ENCODE measurements around the gene CDHR5.

Gene CDHR5

DNA sequence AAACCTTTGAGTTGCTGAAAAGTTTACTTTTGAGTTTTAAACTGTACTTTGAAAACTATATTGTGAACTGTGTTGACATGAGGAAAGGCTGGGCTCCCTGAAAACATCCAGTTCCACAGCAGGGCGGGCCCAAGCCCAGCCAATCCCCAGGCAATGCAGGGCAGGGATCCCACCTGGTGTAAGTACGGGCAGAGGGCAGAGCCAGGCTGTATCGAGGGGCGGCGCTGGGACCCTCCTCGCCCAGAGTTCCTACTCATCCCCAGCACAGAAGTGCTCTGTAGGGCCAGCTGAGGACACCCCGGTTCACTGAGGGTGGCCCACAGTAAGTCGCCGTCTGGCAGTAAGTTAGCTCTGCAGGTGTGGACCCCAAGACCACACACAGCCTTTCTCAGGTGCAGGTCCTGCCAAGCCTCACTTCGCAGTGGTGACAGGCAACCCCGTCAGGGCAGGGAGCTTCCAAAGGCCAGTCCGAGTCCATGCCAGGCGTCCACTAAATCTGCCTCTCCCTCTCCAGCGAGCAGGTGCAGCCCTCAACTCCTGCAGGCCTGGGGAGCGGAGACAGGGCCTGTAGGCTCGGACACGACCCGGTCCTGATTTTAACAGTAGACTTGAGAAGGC is 57.6 kb downstream of the CDHR5 start:
- no peak for DNase-seq (ENCODE audit: low read depth)

Measured in CMK (cell line).